SKM-1 treated with dmso at 0.1 percent for 144 hours (cell line): ENCODE data around the gene ANTXR1.

Experiments used
- DNase-seq: peaks from one replicate; lab custom pipeline; 2025; ENCODE audit not compliant: unreplicated experiment; lab: John Stamatoyannopoulos, UW

ANTXR1 gene

DNA sequence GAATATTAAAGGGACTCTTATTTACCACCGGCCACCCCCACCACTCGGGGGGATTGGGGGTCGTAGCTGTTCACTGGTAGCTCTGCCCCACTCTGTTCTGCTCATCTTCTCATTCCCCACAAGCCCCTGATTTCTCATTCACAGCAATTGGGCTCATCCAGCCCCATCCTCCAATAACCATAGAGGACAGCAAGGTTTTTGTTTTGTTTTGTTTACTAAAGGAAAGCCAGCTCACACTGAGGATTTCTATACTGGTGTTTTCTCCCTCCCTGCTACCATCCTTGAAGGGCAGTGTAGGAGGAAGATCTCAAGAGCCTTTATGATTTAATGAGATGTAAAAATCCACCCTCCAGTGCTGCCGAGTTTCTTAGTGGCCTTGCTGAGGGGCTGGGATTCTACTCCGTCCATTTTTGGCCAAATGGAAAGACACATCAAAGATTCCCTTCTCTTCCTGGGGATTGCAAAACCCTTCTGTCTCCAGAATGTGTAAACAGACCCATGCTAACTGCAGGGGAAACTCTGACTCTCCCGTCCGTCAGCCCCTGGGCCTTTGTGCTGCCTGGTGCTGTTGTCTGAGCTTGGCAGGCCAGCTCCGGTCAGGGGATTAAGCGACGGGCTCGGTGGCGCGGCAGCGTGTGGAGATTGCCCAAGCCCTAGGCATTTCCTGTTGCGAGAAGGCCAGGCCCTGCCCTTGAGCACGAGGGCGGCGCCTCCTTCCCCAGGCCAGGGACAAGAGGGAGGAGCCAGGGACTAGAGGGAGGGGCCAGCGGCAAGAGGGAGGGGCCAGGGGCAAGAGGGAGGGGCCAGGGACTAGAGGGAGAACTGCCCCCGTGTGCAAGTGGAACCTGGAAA is 165.0 kb downstream of the ANTXR1 start:
- DNase-seq: peak; percentile 93

- no peak for DNase-seq
Measured at GRCh38 chr2:69178756-69179155, 165.8 kb downstream of the ANTXR1 start.

DNA sequence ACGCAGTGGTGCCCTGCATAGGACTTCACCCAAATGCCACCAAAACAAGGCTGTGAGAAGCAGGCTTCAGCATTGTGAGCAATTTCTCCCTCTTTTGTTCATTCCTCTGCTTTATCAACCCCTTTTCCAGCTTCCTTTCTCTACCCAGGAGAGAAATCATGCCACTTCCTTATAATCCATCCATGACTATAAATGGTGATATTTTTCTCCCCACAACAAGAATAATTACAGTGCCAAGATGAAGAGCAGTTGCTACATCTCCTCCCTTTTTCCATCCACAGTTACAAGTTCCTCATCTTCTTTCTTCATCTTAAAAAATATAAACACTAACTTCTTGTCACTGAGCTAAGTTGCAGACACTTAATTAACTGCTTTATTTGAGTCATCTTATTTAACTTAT is 167.2 kb downstream of the ANTXR1 start:
- DNase-seq: no peak

GRCh38 chr2:69180974-69181373 is 168.0 kb downstream of the ANTXR1 start:
- no peak for DNase-seq

- DNase-seq: no peak
Measured at GRCh38 chr2:69181806-69182427, 168.9 kb downstream of the ANTXR1 start.

- DNase-seq: no peak
Measured at GRCh38 chr2:69183659-69184058, 170.7 kb downstream of the ANTXR1 start.

DNA sequence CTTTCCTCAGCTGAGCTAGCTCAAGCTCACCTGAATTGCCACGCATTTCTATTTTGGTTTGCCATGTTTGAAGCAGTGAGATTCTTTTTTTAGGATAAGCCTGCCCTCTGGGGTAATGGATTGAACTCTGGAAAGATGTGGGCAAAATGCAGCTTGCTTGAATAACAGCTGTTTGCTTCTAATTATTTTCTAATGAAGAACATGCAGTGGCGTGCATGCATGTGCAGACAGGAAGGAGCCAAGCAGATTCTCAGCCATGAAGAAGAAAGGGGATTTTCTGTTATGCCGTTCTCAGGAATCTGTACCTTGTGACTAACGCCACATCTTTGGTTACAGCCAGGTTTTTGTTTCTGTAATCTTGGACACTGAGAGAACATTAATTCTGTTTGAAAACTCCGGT is 171.2 kb downstream of the ANTXR1 start:
- DNase-seq: no peak

DNA sequence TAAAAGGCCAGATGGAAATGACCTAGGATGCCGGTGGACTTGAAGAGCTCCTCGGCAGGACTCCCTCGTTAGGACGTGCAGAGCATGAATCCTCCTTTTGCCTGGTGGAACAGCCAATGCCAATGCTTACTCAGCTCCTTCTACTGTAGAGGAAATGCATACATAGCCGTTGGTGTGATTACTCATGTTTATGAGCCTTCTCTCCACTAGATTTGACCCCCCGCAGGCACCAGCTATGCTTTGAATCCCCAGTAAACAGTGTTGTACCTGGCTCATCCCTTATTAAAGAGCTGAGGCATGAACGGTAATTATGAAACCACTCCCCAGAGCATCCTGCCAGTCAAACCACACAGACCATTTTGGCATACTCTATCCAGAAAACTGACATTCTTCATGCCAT is 172.8 kb downstream of the ANTXR1 start:
- no peak for DNase-seq

- DNase-seq: no peak
Measured at GRCh38 chr2:69186614-69187013, 173.6 kb downstream of the ANTXR1 start.

DNA sequence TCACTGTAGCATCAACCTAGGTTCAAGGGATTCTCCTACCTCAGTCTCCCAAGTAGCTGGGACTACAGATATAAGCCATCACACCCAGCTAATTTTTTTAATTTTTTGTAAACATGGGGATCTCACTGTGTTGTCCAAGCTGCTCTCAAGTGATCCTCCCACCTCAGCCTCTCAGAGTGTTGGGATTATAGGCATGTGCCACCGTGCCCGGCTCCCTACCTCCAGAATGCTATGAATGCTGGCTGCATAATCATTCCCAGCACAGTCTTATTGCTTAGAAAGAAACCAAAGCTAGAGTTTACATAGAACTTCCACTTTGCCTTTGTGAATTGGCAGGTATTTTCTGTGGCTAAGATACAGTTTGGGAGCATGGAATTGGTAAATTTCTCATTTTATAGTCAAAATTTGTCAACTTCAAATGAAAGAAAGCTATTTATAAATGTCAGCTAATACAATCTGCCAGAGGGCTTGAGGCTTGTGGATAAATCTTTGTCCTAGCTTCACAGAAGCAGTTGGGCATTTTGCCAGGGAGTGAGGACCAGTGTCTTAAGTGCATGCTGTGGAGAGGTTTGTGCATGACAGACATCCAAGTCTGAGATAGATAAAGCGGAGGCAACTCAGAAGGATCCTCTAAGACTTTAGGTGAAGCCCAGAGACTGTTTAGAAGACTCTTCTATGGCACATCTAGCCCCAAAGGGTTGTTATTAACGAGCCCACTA is 175.4 kb downstream of the ANTXR1 start:
- no peak for DNase-seq

DNA sequence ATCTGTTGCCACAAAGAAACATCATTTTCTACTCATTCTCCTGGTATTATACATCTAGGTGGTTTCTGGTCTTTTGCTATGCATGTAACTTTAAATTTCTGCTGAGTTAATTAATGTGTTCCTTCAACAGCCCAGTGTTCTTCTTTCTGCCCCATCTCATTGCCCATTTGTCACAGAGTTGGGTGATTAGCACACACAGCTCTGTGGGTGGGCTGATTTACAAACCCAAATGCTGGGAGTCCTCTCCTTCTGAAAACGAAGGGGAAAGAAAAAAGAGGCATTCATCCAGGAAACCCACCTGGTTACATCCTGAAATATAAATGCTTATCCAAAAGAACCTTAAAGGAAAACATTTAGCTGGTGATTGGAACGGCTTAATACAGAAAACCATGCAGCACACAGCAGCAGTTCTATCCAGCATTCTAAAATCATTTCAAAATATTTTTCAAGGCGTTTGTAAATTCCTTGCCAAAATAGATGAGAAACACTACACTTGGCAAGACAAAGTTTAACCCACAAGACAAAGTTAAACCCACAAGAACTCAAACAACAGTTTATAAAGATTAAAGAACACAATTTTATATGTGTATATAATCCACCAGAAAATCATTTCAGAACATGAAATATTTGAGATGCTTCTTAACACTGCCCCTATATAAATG is 177.9 kb downstream of the ANTXR1 start:
- no peak for DNase-seq

DNA sequence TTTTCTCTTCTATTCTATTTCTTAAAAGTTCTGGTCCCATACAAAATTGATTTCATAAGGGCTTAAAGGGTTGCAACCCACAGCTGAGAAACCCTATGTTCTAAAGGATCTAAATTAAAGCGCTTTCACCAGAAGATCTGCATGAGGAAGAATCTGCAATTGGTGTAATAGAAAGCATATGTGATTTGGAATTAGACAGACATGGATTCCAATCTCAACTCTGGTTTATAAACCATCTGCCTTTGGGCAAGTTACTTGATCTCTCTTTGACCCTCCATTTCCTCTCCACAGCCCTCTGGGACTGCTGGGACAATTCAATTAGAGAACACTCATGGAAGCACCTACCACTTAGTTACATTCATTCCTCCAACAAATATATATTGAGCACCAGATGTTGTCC is 178.7 kb downstream of the ANTXR1 start:
- no peak for DNase-seq

DNA sequence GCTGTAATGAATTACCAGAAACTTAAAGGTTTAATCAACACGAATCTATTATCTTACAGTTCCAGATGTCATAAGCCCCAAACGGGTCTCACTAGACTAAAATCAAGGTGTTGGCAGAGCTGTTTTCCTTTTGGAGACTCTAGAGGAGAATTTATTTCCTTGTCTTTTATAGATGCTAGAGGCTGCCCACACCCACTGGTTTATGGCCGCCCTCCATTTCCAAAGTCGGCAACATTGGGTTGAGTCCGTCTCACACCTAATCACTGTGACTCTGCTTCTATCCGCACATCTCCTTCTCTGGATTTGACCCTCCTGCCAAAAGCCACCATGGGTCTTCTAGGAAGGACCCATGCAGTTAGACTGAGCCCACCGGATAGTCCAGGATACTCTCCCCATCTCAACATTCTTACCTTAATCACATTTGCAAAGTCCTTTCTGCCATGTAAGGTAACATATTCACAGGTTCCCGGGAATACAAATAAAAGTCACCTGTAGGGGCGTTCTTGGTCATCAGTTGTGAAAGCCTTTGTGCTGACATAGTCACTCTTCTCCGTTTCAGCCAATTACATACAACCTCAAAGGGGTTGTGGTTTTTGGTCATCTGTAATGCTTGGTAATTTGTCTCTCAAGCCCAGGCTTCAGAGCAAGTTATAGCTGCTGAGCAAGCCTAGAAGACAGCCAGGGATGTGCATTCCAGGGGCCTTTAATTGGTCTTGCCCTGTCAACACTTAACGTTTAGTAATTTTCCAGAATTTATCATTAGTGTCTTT is 179.4 kb downstream of the ANTXR1 start:
- DNase-seq: no peak

DNA sequence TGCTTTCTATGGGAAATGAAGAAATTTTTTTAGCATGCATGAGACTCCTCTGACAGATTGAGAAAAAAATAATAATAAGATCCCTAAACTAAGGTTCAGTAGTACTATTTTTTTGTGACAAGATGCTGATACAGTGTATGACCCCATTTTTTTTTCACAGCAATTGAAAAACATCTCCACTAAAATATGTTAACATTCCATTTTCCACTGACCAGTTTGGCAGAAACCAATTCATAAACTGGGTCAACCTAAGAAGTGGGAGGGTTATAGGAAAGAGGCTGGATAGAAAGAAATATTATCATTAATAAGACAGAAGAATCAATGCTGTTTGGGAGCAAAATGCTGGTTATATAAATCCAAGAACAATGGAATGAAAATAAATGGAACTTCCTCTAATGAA is 182.7 kb downstream of the ANTXR1 start:
- no peak for DNase-seq

DNA sequence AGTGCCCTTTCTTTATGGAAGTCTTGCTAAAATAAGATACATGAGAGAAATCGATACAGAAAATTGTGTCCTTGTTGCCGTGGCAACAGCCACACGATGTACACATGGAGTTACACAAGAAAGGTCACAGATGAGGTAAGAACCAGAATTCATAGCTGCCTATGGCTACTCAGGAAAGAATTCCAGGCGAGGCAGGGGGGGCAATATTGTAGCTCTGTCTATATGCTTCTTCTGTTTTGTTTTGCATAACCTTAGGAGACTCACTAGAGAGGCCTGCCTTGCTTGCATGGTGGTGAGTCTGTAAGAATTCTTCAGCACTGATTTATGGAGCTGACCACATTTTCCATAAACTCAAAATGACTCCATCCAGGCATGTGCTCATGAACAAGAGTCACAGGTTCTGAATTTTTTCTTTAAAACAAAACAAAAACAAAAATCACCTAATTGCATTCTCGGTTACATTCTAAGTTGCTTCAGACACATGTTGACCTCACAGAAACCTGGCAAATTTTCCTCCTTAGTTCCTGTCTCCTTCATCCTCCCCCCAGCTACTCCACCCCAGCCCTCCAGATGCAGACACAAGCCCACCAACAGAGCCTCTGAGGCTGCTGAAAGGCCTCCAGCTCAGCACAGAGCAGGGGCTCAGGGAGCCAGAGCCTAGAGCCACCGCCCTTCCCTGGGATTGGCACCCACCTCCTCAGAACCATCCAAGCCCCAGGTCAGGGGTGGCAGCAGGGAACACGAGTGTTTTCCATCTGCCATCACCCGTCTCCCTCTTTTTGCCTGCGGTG is 183.5 kb downstream of the ANTXR1 start:
- no peak for DNase-seq

- DNase-seq: no peak
Measured at GRCh38 chr2:69200107-69200520, 187.1 kb downstream of the ANTXR1 start.

DNA sequence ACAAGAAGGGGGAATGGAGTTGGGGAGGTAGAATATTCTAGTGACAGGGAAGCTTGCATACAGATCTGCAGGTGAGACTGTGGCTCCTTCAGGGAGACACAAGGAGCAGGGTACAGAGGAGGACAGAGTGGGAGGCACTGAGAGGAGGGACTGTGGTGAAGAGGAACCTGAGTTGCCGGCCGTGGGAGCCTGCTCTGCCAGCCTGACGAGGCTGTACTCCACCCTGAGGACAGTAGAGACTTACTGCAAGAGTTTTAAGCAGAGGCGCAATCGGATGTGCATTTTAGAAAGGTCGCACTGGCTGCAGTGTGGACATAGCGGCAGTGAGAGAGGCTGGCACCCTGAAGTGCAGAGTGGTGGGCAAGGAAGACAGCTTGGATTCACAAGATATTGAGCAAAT is 188.3 kb downstream of the ANTXR1 start:
- DNase-seq: no peak

- DNase-seq: no peak
Measured at GRCh38 chr2:69202327-69202726, 189.3 kb downstream of the ANTXR1 start.

GRCh38 chr2:69203166-69203985 is 190.4 kb downstream of the ANTXR1 start:
- no peak for DNase-seq
